KMS-11 (cell line): ENCODE results near the gene CARHSP1.

Experiments
- H2AFZ ChIP-seq: fragments of 200-600 bp; sonication (generic); 2 replicates; pipeline ENCODE4 v1.6.1; 2016; ENCODE audit warnings: antibody characterized with exemption, mixed run types, low read depth
- H3K27ac ChIP-seq: fragments of 200-600 bp; sonication (generic); 2 replicates; pipeline ENCODE4 v1.6.1; 2016; ENCODE audit warnings: mild to moderate bottlenecking, mixed run types
- H3K27me3 ChIP-seq: fragments of 200-600 bp; sonication (generic); 2 replicates; pipeline ENCODE4 v1.6.1; 2017; ENCODE audit warnings: mild to moderate bottlenecking, low read depth, mixed run types, moderate library complexity; ENCODE audit not compliant: insufficient read depth
- H3K36me3 ChIP-seq: fragments of 200-600 bp; sonication (generic); 2 replicates; pipeline ENCODE4 v1.6.1; 2017; ENCODE audit warnings: mild to moderate bottlenecking, mixed run types; ENCODE audit not compliant: insufficient read depth
- H3K4me1 ChIP-seq: fragments of 200-600 bp; sonication (generic); 2 replicates; pipeline ENCODE4 v1.6.1; 2016; ENCODE audit warnings: mild to moderate bottlenecking, low read depth, mixed run types; ENCODE audit not compliant: poor library complexity, severe bottlenecking
- H3K4me2 ChIP-seq: fragments of 200-600 bp; sonication (generic); 2 replicates; pipeline ENCODE4 v1.7.0; 2016; ENCODE audit warnings: mild to moderate bottlenecking, mixed run types
- H3K4me3 ChIP-seq: fragments of 200-600 bp; sonication (generic); IDR thresholded peaks from 2 replicates; pipeline ENCODE4 v1.6.1; 2017; ENCODE audit warnings: low read depth, low read length, mixed read lengths; ENCODE audit not compliant: insufficient read depth
- H3K79me2 ChIP-seq: fragments of 200-600 bp; sonication (generic); 2 replicates; pipeline ENCODE4 v1.6.1; 2016; ENCODE audit warnings: low read depth, mixed run types; ENCODE audit not compliant: insufficient read depth
- H3K9ac ChIP-seq: fragments of 200-600 bp; sonication (generic); 2 replicates; pipeline ENCODE4 v1.6.1; 2016; ENCODE audit warnings: mild to moderate bottlenecking, mixed run types
- H4K20me1 ChIP-seq: fragments of 200-600 bp; sonication (generic); 2 replicates; pipeline ENCODE4 v1.6.1; 2016; ENCODE audit warnings: mild to moderate bottlenecking, mixed run types; ENCODE audit not compliant: insufficient read depth
- TF ChIP-seq, protein P1 (sequence below): fragments of 200-600 bp; sonication (generic); conservative IDR thresholded peaks from 2 replicates; pipeline ENCODE4 v1.6.1; 2017; ENCODE audit warnings: low read depth, mild to moderate bottlenecking, antibody characterized with exemption, low read length, moderate library complexity, mixed read lengths

Gene CARHSP1

DNA sequence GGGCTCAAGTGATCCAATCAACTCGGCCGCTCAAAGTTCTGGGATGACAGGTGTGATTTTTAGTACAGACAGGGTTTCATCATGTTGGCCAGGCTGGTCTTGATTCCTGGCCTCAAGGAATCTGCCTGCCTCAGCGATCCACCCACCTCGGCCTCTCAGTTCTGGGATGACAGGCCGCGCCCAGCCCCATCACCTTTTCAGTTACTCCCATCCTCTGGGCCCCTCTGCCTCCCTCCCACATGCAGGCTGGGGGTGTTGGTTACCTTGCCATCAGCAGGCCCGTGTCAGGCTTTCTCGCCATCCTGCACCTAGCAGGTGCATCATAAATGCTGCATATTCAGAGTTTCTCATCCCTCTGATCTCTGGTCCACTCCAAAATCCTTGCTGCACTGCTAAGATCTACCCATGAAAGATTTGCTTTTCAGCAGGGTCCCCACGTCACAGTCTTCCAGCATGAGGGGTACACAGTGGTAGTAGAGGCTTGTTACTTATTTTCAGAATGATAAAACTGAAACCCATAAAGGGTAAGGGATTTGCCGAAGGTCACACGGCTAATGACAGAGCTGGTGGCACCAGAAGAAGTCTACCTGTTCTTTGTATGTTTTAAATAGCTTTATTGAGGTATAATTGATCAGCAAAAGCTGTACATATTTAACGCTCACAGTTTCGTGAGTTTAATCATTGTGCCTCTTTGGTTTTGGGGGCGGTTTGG lies 54.6 kb downstream of the CARHSP1 start:
- TF ChIP-seq, protein P1, sequence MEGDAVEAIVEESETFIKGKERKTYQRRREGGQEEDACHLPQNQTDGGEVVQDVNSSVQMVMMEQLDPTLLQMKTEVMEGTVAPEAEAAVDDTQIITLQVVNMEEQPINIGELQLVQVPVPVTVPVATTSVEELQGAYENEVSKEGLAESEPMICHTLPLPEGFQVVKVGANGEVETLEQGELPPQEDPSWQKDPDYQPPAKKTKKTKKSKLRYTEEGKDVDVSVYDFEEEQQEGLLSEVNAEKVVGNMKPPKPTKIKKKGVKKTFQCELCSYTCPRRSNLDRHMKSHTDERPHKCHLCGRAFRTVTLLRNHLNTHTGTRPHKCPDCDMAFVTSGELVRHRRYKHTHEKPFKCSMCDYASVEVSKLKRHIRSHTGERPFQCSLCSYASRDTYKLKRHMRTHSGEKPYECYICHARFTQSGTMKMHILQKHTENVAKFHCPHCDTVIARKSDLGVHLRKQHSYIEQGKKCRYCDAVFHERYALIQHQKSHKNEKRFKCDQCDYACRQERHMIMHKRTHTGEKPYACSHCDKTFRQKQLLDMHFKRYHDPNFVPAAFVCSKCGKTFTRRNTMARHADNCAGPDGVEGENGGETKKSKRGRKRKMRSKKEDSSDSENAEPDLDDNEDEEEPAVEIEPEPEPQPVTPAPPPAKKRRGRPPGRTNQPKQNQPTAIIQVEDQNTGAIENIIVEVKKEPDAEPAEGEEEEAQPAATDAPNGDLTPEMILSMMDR: no peak
- peaks cover 35% of the 10 kb centered on the region; the same call in 1 of the 2 replicates for H3K36me3 ChIP-seq
- H3K4me1 ChIP-seq: peaks cover 26% of the 10 kb centered on the region
- no peak overlapping the region for H3K4me2 ChIP-seq
- no peak overlapping the region for H3K9ac ChIP-seq
- peaks cover 14% of the 10 kb centered on the region; the same call in 1 of the 2 replicates for H3K79me2 ChIP-seq
- H2AFZ ChIP-seq: no peak overlapping the region
- no peaks in the 10 kb centered on the region for H4K20me1 ChIP-seq
- no peaks in the 10 kb centered on the region for H3K27me3 ChIP-seq
- no peak overlapping the region for H3K27ac ChIP-seq
- no peak overlapping the region for H3K4me3 ChIP-seq

GRCh38 chr16:8812162-8812843 lies 56.5 kb downstream of the CARHSP1 start:
- no peaks in the 10 kb centered on the region for H3K27me3 ChIP-seq
- peaks cover 22% of the 10 kb centered on the region for H3K4me1 ChIP-seq
- H4K20me1 ChIP-seq: no peaks in the 10 kb centered on the region; the same call in 1 of the 2 replicates
- TF ChIP-seq, protein P1: no peak
- H3K4me3 ChIP-seq: no peak overlapping the region
- peaks cover 49% of the 10 kb centered on the region; the same call in 1 of the 2 replicates for H3K36me3 ChIP-seq
- H3K79me2 ChIP-seq: peaks cover 34% of the 10 kb centered on the region; the same call in 1 of the 2 replicates
- no peak overlapping the region for H2AFZ ChIP-seq
- H3K9ac ChIP-seq: no peak overlapping the region
- H3K27ac ChIP-seq: no peak overlapping the region
- H3K4me2 ChIP-seq: no peak overlapping the region

GRCh38 chr16:8808613-8809353 lies 60.0 kb downstream of the CARHSP1 start:
- Histone ChIP-seq H2AFZ (no peak overlapping the region), H3K4me2 (no peak overlapping the region), H3K36me3 (peaks cover 38% of the 10 kb centered on the region; the same call in 1 of the 2 replicates), H3K4me3 (no peak overlapping the region), H3K4me1 (no peaks in the 10 kb centered on the region), H3K9ac (no peak overlapping the region), H4K20me1 (peaks cover 7% of the 10 kb centered on the region; the same call in 1 of the 2 replicates), H3K27me3 (no peaks in the 10 kb centered on the region), H3K79me2 (peaks cover 52% of the 10 kb centered on the region; the same call in 1 of the 2 replicates), H3K27ac (no peak overlapping the region)
- TF ChIP-seq, protein P1: no peak

DNA sequence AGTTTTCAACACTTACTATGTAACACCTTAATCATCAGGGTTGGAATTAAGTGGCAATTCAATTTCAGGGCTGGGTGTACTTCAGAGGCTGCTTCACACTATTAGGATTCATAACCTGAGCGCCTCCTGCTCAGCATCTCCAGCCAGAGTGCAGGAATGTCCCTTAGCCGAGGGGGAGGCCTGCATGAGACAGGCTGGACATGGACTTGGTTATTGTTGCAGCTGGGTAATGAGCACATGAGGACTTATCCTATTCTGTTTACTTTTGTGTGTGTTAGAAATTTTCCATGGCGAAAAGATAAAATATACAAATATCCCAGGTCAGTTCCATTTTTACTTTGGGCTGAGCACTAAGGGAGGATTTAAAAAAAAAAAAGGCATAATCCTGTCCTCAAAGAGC lies 60.8 kb downstream of the CARHSP1 start:
- Histone ChIP-seq H3K4me3 (no peak overlapping the region), H3K27ac (no peak overlapping the region), H3K4me1 (no peaks in the 10 kb centered on the region), H3K27me3 (no peaks in the 10 kb centered on the region), H4K20me1 (peaks cover 7% of the 10 kb centered on the region; the same call in 1 of the 2 replicates), H3K36me3 (peaks cover 39% of the 10 kb centered on the region; the same call in 1 of the 2 replicates), H2AFZ (no peak overlapping the region), H3K4me2 (no peak overlapping the region), H3K79me2 (peaks cover 59% of the 10 kb centered on the region), H3K9ac (no peak overlapping the region)
- TF ChIP-seq, protein P1: no peak
